HG03097 (cell line): Measurements from ENCODE around the gene VPS9D1.
A peak's percentile ranks its signal among the peaks of the same experiment; 100 is the strongest.

Source experiments
- ATAC-seq: cut with Tn5 transposase; IDR thresholded peaks from one replicate; pipeline ENCODE4 v1.9.1; 2021; ENCODE audit not compliant: unreplicated experiment, low FRiP score

Gene VPS9D1

GRCh38 chr16:89733322-89733721 lies 12.6 kb upstream of the VPS9D1 start:
- ATAC-seq = no peak

DNA sequence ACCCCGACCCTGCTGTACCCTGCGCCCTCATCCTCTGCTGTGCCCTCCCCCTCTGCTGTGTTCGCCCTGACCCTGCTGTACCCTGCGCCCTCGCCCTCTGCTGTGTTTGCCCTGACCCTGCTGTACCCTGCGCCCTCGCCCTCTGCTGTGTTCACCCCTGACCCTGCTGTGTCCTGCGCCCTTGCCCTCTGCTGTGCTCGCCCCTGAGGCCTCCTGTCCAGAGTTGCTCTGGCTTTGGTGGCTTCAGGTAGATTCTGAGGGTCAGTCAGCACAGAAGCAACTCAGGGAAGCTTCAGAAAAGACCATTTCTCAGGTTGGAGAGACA lies 12.2 kb upstream of the VPS9D1 start:
- ATAC-seq = no peak

- no peak for ATAC-seq
Measured at GRCh38 chr16:89732142-89732917, 11.6 kb upstream of the VPS9D1 start.

DNA sequence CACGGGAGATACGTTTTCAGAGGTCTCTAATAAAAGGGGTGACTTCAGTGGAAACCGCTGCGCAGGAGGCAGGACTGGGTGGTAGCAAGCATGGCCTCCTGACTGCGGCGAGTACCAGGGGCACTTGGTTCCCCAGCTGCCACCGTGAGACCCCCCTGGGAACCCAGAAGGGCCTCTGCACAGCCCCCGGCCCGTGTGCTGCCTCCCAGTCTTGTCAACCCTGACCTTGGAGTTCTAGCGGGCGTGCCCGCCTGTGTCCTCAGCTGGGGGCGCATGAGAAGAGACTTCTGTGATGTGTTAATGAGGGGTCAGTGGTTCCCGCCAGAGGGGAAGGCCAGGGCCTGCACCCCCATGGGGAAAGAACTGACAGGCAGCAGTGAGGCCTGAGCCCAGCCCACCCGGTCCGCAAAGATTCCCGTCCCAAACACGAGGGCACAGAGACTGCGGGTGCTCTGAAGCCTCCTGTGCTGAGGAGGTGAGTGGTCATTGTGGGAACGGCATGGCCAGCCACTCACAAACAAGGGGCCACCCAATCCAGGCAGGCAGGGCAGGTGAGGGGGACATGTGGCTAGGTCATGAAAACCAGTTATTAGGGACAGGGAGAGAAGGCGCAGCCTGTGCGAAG lies 10.0 kb upstream of the VPS9D1 start:
- no peak for ATAC-seq

DNA sequence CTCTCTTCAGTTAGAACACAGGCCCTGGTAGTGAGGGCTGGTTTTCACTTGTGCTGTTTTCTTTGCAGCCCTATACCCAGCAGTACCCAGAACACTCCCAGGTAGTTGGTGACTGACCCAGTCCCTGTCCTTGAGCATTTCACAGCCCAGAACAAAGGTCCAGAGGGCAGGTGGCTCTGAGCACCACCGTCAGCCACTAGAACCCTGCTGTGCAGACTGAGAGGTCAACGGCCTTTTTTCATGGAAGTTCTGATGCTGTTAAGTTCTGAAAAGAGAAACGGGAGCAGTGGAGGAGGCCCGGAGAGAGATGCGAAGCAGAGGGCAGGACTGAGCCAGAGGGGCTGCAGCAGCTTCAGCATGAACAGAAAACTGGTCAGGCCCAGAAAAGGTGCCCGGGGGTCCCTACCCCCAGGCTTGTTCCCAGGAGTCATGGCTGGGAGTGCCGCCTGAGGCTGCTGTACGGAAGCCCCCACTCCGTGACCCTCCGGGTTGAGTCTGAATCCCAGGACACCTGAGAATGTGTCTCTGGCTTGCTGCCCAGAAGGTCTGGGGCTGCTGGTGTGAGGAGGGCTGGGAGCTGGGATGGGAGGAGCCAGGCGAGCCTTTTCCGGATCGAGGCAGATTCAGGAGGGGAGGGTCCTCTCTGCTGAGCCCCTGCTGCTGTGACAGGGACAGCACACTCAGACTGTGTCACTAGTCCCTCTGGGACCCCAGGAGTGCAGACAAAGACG lies 9.3 kb upstream of the VPS9D1 start:
- ATAC-seq = no peak

- ATAC-seq = no peak
Measured at GRCh38 chr16:89729293-89729692, 8.6 kb upstream of the VPS9D1 start.

- ATAC-seq = no peak
Measured at GRCh38 chr16:89727406-89728120, 6.9 kb upstream of the VPS9D1 start.

DNA sequence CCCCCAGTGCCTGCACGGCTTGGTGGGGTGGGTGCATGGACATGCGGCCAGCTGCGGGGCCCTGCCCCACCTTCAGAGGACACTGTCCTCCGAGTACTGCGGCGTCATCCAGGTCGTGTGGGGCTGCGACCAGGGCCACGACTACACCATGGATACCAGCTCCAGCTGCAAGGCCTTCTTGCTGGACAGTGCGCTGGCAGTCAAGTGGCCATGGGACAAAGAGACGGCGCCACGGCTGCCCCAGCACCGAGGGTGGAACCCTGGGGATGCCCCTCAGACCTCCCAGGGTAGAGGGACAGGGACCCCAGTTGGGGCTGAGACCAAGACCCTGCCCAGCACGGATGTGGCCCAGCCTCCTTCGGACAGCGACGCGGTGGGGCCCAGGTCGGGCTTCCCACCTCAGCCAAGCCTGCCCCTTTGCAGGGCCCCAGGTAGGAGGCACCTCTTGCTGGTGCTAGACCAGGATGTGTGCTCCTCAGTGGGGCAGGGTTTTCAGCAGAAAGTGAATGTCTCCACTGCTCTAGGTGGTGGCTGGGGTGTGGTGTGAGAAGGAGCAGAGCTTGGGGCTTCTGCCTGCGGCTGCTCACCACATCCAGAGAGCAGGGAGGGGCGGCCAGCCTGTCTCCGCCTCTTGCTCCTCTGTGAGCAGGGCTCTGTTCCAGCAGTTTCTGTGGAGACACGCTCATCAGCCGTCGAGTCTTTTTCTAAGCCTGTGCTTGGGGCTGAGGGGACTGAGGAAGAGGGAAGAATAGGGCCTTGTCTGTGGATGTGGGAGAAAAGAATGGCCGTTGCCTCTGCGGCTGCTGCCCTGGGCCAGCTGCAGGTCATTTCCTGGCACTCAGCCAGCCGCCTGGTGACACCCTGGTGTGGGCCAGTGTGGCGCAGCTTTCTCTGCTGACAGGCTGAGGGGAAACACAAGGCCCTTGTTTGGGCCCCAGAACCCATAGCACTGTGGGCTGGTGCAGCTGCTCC lies 2.9 kb upstream of the VPS9D1 start:
- no peak for ATAC-seq

GRCh38 chr16:89722392-89723278 lies 1.9 kb upstream of the VPS9D1 start:
- ATAC-seq = peak; percentile 12

GRCh38 chr16:89721546-89722391 lies 1.1 kb upstream of the VPS9D1 start:
- ATAC-seq = peak; percentile 34

GRCh38 chr16:89720551-89720812 lies 216 bp downstream of the VPS9D1 start:
- ATAC-seq = peak; percentile 14

DNA sequence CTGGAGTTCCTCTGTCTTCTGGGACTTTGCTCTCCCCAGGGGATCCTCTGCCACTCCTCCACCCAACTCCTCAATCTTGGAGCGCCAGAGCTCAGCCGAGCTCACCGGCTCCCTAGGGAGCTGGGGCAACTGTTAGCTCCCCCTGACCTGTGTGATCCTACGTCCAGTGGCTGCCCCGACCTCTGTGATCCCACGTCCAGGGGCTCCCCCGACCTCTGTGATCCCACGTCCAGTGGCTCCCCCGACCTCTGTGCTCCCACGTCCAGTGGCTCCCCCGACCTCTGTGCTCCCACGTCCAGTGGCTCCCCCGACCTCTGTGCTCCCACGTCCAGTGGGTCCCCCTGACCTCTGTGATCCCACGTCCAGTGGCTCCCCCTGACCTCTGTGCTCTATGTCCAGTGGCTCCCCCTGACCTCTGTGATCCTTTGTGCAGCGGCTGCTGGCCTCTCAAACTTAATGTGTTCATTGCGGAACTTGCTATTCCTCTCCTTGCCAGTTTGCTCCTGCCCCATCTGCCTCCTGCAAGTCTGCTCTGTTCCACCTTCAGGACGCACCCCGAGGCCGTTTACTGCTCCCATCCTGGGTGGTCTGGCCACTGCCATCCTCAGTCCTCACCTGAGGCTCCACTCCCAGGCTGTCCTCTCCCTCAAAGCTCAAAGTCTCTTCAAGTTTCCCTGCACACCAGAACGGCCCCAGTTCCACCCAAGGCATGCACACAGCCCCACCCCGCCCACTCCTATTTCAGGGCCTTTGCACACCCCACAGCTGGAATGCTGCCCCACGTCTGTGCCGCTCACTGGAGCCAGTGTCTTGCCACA lies 2.8 kb downstream of the VPS9D1 start:
- no peak for ATAC-seq

GRCh38 chr16:89716916-89717687 lies 3.6 kb downstream of the VPS9D1 start:
- no peak for ATAC-seq

- ATAC-seq = no peak
Measured at GRCh38 chr16:89716493-89716892, 4.2 kb downstream of the VPS9D1 start.

- no peak for ATAC-seq
Measured at GRCh38 chr16:89712274-89712781, 8.4 kb downstream of the VPS9D1 start.

- no peak for ATAC-seq
Measured at GRCh38 chr16:89711601-89712273, 9.0 kb downstream of the VPS9D1 start.
